G401.6 (cell line): ENCODE measurements around the gene HCAR2.
A peak's percentile ranks its signal among the peaks of the same experiment; 100 is the strongest.
"Not testable (repeated sequence)": the region's sequence is repeated elsewhere in the genome, so short reads cannot be mapped to it uniquely, and the experiment has no call there.

Source experiments
- FAIRE-seq: peaks from 2 replicates; lab custom pipeline; 2012; peaks lifted over from hg19 to GRCh38; lab: Jason Lieb, UNC

The HCAR2 gene

DNA sequence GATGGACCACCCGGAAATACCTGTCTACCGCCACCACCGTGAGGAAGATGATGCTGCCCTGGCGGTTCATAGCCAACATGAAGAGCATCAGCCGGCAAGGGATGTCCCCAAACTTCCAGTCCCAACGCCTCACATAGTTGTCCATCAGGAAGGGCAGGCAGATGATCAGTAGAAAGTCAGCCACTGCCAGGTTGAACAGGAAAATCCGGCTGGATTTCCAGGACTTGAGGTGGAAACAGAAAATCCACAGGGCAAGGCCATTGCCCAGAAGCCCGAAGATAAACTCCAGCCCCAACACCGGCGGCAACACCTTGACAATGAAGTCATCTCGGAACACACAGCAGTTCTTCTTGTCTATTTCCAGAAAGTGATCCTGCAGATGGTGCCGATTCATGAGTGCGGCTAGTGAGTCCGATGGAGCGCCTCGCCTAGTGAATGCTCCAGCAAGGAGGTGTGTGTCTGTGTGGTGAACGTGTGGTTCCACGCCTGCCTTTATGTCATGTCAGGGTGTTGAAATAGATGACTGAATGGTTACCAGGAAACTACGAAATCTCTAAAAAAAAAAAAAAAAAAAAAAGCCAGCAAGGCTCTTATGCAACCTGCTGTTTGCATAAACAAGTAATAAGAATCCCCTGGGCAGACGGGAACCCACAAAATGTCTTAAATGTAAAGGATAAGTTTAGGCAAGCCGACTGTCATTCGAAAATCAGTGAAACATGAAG, at the start of gene HCAR2:
HCAR2 (minus strand) TSS at position 468 of the 722 bp plus-strand sequence; CDS start at position 394, 74 bp downstream.
- not testable (repeated sequence) for FAIRE-seq

DNA sequence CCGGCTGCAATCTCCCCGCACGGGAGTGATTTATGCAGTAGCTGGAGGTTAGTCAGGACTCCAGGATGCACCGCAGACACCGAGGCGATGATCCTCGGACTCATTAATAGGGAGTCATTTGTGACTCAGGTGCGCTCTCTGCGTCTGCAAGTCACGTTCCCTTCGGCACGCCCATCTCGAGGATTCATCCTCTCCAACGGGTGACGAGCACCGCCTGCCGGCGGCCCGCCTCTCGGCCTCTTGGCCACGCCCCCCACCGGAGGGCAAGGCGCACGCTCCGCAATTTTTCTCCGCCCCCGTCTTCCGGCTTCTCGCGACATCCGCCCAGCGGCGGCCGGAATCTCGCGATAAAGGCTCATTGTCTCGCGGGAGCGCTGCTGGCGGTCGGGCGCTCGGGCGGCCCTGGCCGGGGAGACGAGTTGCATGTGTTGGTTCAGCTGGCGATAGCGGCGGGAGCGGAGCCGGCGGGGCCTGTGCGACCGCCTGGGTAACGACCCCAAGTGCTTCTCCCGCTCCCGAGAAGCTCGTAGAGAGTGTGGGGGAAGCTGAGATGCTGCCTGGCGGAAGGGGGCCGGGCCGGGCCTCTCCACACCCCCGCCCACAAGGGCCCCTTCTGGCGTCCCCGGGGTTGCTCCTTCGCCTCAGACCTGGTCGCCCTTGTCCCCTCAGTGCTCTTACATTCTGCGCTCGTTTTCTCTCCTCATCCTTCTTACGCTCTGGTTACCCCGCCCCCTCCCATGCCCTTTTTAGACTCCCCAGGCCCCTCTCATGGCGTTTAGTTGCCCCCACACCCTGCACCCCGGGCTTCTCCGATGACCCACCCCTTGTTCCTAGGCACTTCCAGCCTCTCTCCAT, 49.5 kb upstream of the HCAR2 start, which contains the start of gene DENR:
DENR (plus strand) TSS at position 361 of the 855 bp plus-strand sequence. CDS start 878 bp downstream, outside the sequence.
- FAIRE-seq: peak; percentile 79

DNA sequence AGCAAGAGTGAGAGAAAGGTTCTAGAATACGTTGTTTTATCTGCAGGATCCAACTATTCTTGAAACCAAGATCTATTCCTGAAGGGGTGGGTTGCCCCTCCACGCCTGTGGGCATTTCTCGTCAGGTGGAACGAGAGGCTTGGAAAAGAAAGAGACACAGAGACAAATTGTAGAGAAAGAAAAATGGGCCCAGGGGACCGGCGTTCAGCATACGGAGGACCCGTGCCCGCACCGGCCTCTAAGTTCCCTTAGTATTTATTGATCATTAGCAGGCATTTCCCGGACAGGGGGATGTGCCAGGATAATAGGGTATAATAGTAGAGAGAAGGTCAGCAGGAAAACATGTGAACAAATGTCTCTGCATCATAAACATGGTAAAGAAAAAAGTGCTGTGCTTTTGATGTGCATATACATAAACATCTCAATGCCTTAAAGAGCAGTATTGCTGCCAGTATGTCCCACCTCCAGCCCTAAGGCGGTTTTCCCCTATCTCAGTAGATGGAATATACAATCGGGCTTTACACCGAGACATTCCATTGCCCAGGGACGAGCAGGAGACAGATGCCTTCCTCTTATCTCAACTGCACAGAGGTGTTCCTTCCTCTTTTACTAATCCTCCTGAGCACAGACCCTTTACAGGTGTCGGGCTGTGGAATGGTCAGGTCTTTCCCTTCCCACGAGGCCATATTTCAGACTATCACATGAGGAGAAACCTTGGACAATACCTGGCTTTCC, 47.8 kb upstream of the HCAR2 start:
- FAIRE-seq: not testable (repeated sequence)

DNA sequence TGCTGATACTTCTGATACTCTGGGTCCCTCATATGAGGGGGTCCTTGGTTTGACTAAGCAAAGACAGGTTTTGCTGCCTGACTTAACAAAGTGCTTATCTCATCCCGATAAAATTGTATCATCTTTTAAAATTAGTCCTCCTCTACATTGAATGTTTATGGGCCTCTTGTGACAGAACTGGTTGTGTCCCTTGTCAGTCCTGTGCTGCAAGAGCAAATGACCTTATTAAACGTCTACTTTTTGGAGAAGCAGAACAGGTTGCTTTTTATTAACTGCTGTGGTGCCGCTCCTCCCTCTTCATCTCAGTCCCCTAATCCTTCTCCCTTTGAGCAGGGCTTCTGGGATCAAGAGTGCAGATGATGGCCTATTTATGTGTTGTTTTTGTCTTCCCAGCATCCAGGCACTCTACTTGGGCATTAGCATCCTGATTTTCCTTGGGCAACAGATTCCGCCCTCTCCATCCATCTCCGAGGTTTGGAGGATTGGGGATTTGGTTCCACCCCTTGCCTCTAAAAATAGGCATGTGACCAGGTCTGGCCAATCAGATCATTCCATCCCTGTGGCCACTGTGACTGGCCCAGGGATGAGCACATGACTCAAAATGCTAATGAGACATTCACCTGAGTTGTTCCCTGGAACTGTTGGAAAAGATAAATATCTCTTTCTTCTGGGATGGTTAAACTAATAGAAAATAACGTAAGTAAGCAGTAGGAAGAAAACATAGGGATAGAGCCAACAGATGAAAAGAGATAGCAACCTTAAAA, 46.6 kb upstream of the HCAR2 start:
- no peak for FAIRE-seq

DNA sequence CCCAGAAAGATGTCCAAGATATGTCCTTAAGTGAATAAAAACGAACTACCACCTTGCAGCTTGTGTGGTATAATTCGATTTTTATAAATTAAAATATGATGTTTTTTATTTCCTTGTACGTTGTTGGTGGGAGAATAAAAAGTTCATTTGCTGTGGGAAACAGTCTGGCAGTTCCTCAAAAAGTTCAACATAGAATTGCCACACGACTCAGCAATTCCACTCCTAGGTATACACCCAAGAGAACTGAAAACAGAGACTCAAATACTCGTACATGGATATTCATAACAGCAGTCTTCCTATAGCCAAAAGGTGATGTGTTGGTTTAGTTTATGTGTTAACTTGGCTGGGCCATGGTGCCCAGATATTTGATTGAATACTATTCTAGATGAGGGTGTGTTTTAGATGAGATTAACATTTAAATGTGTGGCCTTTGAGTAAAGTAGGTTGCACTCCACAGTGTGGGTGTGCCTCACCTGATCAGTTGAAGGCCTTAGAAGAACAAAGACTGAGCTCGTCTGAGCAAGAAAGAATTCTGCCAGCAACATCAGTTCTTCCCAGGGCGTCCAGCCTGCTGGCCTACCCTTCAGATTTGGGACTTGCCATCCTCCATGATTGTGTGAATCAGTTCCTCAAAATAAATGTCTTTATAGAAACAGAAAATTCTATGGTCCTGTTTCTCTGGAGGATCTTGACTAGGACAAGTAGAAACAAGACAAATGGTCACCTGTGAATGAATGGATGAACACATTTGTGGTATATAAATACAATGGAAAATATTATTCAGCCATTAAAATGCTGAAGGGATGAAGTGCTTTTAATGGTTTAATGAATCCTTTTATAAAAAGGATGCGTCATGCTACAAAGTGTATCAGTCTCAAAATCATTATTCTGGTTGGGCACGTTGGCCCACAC, 44.3 kb upstream of the HCAR2 start:
- FAIRE-seq: no peak

DNA sequence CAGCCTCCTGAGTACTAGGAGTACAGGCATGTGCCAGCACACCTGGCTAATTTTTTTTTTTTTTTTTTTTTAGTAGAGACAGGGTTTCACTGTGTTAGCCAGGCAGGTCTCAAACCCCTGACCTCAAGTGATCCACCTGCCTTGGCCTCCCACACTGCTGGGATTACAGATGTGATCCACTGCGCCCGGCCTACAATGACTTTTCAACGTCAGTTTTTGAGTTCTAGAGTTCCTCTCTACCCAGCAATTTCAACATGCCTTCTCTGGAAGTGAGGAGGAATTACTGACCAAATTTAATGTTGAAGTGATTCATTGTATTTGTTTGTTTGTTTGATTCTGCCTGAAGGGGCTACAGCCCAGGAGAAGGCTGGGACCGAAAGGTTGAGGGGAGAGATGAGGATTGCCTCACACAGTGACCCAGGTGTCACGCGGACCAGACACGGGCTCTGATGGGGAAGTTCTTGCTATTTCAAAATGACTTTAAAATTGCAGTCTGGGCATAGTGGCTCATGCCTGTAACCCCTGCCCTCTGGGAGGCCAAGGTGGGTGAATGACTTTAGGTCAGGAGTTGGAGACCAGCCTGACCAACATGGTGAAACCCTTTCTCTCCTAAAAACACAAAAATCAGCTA, 40.9 kb upstream of the HCAR2 start:
- FAIRE-seq: no peak

DNA sequence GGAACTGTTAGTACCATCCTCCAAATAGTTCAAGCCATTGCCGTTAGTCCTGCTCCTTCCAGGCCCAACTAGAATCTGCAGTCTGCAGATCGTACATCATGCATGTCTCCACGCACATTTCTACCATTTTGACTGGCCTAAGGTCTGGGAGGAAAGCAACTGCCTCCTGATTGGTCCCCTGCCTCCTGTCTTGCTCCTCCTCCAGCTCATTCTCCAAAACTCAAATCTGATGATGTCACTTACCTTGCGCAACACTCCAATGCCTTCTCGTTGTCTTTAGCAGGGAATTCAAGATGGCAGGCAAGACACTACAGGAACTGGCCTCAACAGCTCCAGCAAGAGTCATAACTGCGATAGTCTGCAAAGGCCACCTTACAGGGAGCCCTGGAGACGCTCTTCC, 37.2 kb upstream of the HCAR2 start:
- FAIRE-seq: no peak

DNA sequence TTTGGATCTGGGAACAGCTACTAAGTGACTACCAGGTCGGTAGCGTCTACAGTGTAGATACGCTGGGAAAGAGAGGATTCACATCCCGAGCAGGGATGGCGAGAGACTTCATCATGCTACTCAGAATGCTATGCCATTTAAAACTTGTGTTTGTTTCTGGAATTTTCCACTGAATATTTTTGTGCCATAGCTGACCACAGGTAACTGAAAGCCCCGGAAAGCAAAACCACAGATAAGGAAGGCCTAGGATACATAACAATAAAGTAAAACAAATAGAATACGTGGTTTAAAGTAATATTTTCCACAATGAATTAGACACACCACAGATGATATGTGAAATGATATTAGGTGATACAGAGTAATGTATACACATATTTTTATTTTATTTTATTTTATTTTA, 35.4 kb upstream of the HCAR2 start:
- no peak for FAIRE-seq

DNA sequence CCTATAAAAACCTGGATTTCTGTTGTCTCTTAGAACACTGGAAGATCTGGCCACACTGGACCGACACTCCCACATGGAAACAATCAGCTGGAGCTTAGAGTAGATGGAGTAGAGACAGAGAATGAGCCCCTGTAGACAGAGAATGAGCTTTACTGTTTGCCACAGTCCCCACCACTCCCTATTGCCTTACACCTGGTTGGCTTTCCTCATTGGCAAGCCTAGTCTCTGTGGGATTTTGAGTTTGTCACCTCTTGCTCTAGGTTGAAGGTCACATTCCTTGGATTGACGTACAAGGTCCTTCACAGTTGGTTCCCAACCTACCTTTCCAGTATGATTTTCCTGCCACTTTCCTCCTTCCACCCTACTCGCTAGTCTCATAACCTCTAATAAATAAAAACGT, 29.5 kb upstream of the HCAR2 start:
- no peak for FAIRE-seq

DNA sequence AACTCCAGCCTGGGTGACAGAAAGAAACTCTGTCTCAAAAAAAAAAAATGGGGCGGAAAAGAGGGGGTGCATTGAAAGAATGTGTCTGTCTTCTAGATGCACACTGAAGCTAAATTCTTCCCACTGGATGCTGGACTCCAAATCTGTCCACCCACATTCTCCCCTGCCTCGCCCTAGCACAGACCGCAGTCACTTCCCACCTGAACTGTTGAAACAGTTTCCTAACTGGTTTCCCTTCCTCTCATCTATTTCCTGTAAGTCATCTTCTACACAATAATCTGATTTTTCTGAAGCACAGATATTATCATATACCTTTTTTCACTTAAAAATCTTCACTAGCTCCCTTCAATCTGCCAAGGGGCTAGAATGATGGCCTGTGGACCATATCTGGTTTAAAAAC, 29.0 kb upstream of the HCAR2 start:
- no peak for FAIRE-seq

DNA sequence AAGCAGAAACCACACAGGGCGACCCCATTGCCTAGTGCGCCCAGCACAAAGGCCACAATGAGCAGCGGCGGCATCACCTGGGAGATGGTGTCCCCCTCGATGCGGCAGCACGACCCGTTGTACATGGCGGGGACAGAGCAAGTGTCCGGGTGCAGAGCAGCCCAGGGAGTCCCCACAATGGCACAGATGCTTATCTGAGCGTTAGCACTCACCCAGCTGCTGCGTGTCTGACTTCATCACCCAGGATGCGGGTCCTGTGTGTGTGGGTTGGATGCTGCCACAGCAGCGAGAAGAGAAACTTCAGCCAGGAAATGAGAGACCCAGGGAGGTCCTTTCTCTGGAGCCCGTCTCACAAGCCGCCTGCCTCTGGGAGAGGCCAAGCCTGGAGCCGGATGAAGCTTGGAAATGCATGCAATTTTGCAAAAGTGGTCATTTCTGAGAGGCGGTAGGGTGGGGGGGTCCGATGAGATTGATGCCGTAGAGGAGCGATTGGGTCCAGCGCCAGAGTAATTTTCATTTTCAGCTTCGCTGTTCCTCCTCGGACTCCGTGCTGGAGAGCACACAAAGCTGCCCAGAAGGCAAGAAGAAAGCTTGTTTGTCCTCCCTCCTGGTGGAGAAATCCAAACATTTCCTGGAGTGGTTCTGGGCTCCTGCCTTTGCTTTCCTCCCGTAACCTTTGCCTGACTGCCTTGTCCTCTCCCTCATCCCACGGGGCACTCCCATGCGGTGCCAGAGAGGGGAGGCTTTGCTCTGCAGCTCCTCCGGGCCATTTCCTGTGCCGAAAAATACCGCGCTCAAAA, 27.3 kb upstream of the HCAR2 start, which contains the start of gene HCAR1:
HCAR1 (minus strand) TSS at position 630 of the 800 bp plus-strand sequence; CDS start at position 125, 505 bp downstream.
- FAIRE-seq: no peak

DNA sequence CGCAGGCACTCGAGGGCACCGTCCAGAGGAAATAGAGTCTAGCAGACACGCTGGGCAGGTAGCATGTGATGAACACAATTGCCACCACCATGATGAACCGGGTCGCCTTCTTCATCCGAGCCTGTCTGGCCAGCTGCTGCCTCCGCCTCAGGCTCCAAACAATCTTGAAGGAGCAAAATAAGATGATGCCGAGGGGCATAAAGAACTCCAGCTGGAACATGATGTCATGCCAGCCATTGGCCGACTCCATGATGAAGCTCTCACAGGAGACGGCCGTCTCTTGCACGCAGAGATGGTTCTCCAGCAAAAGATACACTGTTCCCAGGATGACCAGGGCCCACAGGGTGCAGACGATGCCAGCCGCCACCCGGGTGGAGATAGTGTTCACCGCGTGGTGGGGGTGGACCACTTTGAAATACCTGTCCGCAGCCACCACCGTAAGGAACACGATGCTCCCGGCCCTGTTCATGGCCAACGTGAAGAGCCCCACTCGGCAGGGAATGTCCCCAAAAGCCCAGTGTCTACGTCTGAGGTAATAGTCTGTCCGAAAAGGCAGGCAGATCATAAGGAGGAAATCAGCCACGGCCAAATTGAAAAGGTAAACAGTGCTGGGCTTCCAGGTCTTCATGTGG, 26.5 kb upstream of the HCAR2 start:
- no peak for FAIRE-seq

DNA sequence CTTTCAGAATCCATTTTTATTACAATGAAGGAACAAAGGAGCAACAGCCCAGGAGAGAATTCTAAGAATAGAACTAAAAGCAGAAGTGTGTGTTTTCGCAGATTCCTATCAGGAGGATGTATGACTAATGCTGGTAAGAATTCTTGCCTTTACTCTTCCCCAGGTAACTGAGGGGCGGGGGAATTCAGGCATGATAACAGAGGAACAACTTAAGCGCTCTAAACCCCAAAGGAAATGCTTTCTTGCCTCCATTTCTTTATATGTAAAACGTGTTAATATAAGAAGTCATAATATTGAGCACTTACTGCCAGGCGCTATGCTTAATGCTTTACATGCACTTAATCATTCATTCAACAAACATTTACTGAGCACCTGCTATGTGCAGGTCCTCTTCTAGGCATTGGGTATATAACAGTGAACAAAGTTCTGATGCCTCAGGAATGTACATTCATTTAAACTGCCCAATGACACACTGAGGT, 23.0 kb upstream of the HCAR2 start:
- FAIRE-seq: no peak

DNA sequence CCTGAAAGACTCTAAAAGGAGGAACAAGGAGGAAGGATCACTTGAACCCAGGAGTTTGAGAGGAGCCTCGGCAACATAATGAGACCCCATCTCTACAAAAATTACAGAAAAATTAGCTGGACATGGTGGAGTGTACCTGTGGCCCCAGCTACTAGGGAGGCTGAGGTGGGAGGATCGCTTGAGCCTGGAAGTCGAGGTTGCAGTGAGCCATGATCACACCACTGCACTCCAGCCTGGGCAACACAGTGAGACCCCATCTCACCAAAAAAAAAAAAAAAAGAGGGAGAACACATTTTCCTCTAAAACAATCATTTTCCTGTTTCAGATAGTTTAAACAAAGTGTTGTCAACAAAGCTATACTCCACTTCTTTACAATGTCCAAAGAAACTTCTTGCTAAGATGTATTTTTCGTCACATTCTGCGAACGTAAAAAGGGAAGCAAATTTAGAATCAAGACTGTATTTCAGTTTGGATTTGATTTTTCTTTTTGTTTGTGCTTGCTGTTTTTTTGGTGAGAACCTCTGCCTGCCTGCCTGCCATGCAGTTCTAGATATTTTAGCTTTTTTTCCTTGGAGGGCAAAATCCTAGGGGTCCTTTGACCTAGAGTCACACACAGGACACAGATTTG, 22.4 kb upstream of the HCAR2 start:
- no peak for FAIRE-seq

DNA sequence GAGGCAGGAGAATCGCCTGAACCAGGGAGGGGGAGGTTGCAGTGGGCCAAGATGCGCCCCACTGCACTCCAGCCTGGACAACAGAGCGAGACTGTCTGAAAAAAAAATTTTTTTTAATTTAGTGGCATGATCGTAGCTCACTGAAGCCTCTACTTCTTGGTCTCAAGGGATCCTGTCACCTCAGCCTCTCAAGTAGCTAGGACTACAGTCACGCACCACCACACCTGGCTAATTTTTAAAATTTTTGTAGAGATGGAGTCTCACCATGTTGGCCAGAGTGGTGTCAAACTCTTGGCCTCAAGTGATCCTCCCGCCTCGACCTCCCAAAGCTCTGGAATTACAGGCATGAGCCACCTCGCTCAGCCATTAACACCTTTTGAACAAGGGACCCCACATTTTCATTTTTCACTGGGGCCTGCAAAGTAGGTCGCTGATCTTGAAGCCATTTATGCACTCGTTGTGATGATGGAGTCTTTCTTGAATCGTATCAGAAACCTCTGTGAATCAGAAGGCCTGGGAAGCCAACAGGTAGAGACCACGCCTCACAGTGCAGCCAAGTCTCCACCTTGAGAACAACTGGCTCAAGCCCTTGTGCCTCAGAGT, 21.6 kb upstream of the HCAR2 start:
- FAIRE-seq: no peak

DNA sequence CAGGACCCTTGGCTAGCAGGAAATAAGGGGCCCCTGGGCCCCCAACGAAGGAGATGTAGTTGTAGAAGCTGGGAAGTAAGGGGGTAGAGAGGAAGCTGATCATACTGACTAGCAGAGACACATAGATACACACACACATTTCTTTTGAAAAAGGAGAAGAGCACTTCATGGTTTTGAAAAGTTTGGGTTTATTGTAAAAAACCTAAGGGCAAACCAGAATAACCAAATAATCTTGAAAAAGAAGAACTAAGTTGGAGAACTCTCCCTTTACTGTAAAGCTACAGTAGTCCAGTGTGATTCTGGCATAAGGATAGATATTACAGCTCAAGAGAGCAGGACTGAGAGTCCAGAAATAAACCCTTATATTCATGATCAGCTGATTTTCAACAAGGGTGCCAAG, 19.2 kb upstream of the HCAR2 start:
- no peak for FAIRE-seq

DNA sequence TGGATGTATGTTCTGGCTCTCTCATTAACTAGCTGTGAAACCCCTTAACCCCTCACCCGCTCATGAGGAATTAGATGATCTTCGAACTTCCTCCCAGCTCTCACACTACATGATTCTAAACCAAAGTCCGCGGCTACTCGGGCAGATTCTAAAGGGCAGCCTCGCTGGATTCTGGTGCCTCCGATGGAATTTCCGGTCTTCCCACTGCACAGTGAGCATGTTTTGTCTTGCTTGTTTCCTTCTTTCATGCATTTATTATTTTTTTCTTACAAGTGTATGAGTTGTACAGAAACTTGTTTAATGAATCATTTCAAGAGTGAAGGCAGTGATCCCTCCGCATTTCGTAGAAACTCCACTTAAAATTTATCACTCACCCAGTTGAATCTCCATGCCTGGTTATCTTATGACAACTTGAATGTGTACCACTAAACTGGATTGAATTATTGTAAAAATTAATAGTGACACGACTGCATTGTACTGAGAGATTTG, 17.9 kb upstream of the HCAR2 start:
- no peak for FAIRE-seq

DNA sequence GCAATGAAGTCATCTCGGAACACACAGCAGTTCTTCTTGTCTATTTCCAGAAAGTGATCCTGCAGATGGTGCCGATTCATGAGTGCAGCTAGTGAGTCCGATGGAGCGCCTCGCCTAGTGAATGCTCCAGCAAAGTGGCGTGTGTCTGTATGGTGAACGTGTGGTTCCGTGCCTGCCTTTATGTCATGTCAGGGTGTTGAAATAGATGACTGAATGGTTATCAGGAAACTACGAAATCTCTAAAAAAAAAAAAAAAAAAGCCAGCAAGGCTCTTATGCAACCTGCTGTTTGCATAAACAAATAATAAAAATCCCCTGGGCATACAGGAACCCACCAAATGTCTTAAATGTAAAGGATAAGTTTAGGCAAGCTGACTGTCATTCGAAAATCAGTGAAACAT, 13.5 kb upstream of the HCAR2 start, which contains the start of gene HCAR3:
HCAR3 (minus strand) TSS at position 154 of the 400 bp plus-strand sequence; CDS start at position 80, 74 bp downstream.
- FAIRE-seq: not testable (repeated sequence)
